NB4 (cell line): Measurements from ENCODE around the gene TMOD1.

ENCODE experiments used
- POLR2A ChIP-seq: IDR thresholded peaks from 2 replicates; pipeline ENCODE4 v1.6.1; 2011; ENCODE audit warnings: mild to moderate bottlenecking; ENCODE audit not compliant: insufficient read length; ENCODE audit errors: extremely low read depth
- TF ChIP-seq, protein P1 (sequence below): IDR thresholded peaks from one replicate; pipeline ENCODE4 v1.5.1; 2012; ENCODE audit warnings: low read depth, low read length
- TF ChIP-seq, protein P2 (sequence below): IDR thresholded peaks from 2 replicates; pipeline ENCODE4 v1.6.1; 2011; ENCODE audit warnings: low read depth, low read length

DNA sequence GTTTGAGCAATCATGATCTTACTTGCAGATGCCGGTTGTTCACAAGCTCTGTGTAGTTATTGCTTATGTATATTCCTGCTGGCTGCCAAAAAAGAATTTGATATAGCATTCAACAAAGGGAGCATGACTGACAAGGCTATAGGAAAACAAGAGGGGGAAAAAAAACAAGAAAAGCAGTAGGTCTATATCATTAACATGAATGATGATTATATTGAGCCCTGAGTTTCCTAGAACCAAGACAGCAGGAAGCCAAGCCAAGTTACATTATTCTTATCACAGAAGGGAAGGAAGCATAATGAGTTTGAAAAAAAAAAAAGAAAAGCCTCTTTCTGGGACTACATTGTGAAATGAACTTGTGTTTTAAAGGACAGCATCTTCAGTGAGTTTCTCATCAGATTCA, 90.7 kb downstream of the TMOD1 start:
- TF ChIP-seq, protein P1, sequence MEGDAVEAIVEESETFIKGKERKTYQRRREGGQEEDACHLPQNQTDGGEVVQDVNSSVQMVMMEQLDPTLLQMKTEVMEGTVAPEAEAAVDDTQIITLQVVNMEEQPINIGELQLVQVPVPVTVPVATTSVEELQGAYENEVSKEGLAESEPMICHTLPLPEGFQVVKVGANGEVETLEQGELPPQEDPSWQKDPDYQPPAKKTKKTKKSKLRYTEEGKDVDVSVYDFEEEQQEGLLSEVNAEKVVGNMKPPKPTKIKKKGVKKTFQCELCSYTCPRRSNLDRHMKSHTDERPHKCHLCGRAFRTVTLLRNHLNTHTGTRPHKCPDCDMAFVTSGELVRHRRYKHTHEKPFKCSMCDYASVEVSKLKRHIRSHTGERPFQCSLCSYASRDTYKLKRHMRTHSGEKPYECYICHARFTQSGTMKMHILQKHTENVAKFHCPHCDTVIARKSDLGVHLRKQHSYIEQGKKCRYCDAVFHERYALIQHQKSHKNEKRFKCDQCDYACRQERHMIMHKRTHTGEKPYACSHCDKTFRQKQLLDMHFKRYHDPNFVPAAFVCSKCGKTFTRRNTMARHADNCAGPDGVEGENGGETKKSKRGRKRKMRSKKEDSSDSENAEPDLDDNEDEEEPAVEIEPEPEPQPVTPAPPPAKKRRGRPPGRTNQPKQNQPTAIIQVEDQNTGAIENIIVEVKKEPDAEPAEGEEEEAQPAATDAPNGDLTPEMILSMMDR: no peak
- TF ChIP-seq, protein P2, sequence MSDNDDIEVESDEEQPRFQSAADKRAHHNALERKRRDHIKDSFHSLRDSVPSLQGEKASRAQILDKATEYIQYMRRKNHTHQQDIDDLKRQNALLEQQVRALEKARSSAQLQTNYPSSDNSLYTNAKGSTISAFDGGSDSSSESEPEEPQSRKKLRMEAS: no peak
- no peak for TF ChIP-seq POLR2A
